Transverse colon (tissue), 4 donors: Measurements from ENCODE around the gene ATE1. TPM values are rescaled to one million over a fixed set of nuclear protein-coding genes. Genes with fewer than 3 reads are reported as not detected.

Experiments
- DNase-seq: peaks from one replicate; pipeline ENCODE4 v3.0.0-alpha.2; 2019
- H3K27ac ChIP-seq, 4 donors: fragments of 200-600 bp; sonication (generic); 2 replicates each; pipeline ENCODE4 v1.5.1; 2016 to 2018; ENCODE audit warnings: inconsistent platforms in 4 of 4
- H3K27me3 ChIP-seq: fragments of 200-600 bp; sonication (generic); 2 replicates; pipeline ENCODE4 v1.5.1; 2017; ENCODE audit warnings: inconsistent platforms
- H3K36me3 ChIP-seq, 4 donors: fragments of 200-600 bp; sonication (generic); 2 replicates each; pipeline ENCODE4 v1.5.1; 2017 to 2019; ENCODE audit warnings: inconsistent platforms in 4 of 4
- H3K4me1 ChIP-seq, 4 donors: fragments of 200-600 bp; sonication (generic); 2 replicates each; pipeline ENCODE4 v1.5.1; 2017 to 2020; ENCODE audit warnings: inconsistent platforms in 4 of 4
- H3K4me3 ChIP-seq, 4 donors: fragments of 200-600 bp; sonication (generic); 1 replicate in 1 of 4; 2 replicates in 3 of 4; pipeline versions ENCODE4 v1.5.1 to v1.6.1; 2017 to 2019; ENCODE audit warnings: inconsistent platforms in 4 of 4
- H3K9me3 ChIP-seq, 2 donors: fragments of 200-600 bp; sonication (generic); 2 replicates each; pipeline ENCODE4 v1.5.1; 2017 to 2019; ENCODE audit warnings: inconsistent platforms in 2 of 2
- EP300 ChIP-seq: sonication (generic); formaldehyde crosslinking; IDR thresholded peaks from one replicate; pipeline ENCODE4 v1.6.1; 2017; ENCODE audit warnings: antibody characterized with exemption, low read depth
- POLR2A ChIP-seq: fragments of 450-650 bp; IDR thresholded peaks from one replicate; pipeline ENCODE4 v1.6.1; 2016; ENCODE audit warnings: antibody characterized with exemption, mild to moderate bottlenecking, moderate library complexity
- POLR2AphosphoS5 ChIP-seq, 3 donors: sonication (generic); formaldehyde crosslinking; IDR thresholded peaks; one replicate each; pipeline ENCODE4 v1.6.1; 2016; ENCODE audit warnings: antibody characterized with exemption in 3 of 3
- WGBS, 2 donors: methylation state at CpG; one replicate each; pipeline ENCODE4 v1.1.5; 2018; ENCODE audit warnings: low coverage in 1 of 2; 5-methylcytosine and 5-hydroxymethylcytosine counted together
- in situ Hi-C, 4 donors: fragments of 200-750 bp; cut with MboI; loops; one replicate each; pipeline versions ENCODE4 v1.15.0 to v1.15.1; 2017; ENCODE audit warnings: low sequenced_read_pairs in 3 of 4, low pct_ligation_motif_present in 1 of 4, low pct_unique_long_range_greater_than_20kb in 1 of 4
- intact Hi-C: fragments of 100-400 bp; cut with DNase I; formaldehyde crosslinking; loops from one replicate; pipeline ENCODE4 v1.15.1; 2023; ENCODE audit warnings: low total_unique reads
- small RNA-seq, 4 donors: library from RNA; depleted of rRNA; stranded (forward); fragments of <200 nt; gene quantifications; one replicate each; pipeline ENCODE3, GENCODE V24; 2016
- total RNA-seq, 4 donors: library from RNA; depleted of rRNA; stranded (reverse); fragments of >200 nt; gene quantifications; one replicate each; pipeline ENCODE4 v1.1.0, GENCODE V29; 2016
- TF ChIP-seq, protein P1 (sequence below), 5 experiments: fragments of 200-600 bp in 3 of 5; fragments of 450-650 bp in 2 of 5; sonication (generic) in 3 of 5; IDR thresholded peaks; 1 replicate in 2 of 5; 2 replicates in 3 of 5; pipeline ENCODE4 v1.5.1; 2016 to 2017; ENCODE audit warnings: antibody characterized with exemption in 5 of 5, inconsistent platforms in 3 of 5, mild to moderate bottlenecking in 2 of 5, moderate library complexity in 1 of 5

Gene ATE1
- total RNA-seq, 4 donors from 2014 or later: 25.3 to 1,446 (median 31.4) TPM

- intact Hi-C loops (no loop called here), in situ Hi-C loops (no loop called here)
- H3K27me3 ChIP-seq: peaks cover 10% of the 10 kb centered on the region
- DNase-seq: no peak
- H3K4me3 ChIP-seq: no peak overlapping the region
- no peaks in the 10 kb centered on the region for H3K4me1 ChIP-seq
- H3K27ac ChIP-seq: no peak overlapping the region
- no peaks in the 10 kb centered on the region for H3K36me3 ChIP-seq
- H3K9me3 ChIP-seq: no peaks in the 10 kb centered on the region
- no peak for TF ChIP-seq POLR2AphosphoS5 (IDR thresholded peaks at IDR 0.05)
- TF ChIP-seq, protein P1, sequence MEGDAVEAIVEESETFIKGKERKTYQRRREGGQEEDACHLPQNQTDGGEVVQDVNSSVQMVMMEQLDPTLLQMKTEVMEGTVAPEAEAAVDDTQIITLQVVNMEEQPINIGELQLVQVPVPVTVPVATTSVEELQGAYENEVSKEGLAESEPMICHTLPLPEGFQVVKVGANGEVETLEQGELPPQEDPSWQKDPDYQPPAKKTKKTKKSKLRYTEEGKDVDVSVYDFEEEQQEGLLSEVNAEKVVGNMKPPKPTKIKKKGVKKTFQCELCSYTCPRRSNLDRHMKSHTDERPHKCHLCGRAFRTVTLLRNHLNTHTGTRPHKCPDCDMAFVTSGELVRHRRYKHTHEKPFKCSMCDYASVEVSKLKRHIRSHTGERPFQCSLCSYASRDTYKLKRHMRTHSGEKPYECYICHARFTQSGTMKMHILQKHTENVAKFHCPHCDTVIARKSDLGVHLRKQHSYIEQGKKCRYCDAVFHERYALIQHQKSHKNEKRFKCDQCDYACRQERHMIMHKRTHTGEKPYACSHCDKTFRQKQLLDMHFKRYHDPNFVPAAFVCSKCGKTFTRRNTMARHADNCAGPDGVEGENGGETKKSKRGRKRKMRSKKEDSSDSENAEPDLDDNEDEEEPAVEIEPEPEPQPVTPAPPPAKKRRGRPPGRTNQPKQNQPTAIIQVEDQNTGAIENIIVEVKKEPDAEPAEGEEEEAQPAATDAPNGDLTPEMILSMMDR (IDR thresholded peaks at IDR 0.05): no peak
- no peak for TF ChIP-seq POLR2A
- TF ChIP-seq EP300: no peak
- 76 to 78% methylated on average over 4 to 8 of the region's 8 CpGs for WGBS, 2 donors
Observed at GRCh38 chr10:121694966-121695643, 232.7 kb downstream of the ATE1 start.

- Histone ChIP-seq H3K4me3 (no peak overlapping the region), H3K4me1 (no peaks in the 10 kb centered on the region), H3K27ac (no peak overlapping the region), H3K27me3 (peaks cover 10% of the 10 kb centered on the region), H3K36me3 (no peaks in the 10 kb centered on the region), H3K9me3 (no peaks in the 10 kb centered on the region)
- intact Hi-C loops (no loop called here), in situ Hi-C loops (no loop called here)
- no peak for TF ChIP-seq POLR2A
- no peak for TF ChIP-seq POLR2AphosphoS5 (IDR thresholded peaks at IDR 0.05)
- TF ChIP-seq, protein P1 (IDR thresholded peaks at IDR 0.05): no peak
- no peak for TF ChIP-seq EP300
- DNase-seq: no peak
- WGBS, 2 donors: 80 to 91% methylated on average over 6 to 9 of the region's 9 CpGs
Observed at GRCh38 chr10:121694327-121694965, 233.4 kb downstream of the ATE1 start.

DNA sequence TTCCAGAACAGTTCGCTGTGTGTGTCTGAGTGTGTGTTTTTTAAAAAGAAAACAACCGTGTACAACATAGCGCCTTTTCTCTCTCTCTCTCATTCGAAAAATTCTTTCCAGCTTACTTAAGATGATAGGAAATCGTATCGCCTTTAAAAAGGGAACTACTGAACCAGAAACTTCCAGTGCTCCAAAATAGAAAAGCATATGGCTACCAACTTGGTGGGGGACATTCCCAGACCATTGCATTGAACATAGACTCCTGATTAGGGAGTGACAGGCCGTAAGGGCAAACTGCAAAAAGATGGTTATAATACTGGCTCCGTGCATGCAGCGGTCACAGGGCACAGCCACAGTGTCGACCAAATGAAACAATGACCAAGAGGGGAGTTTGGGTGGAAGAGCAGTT, 235.2 kb downstream of the ATE1 start:
- intact Hi-C loops: no loop called here
- Histone ChIP-seq H3K4me1 (no peaks in the 10 kb centered on the region), H3K9me3 (no peaks in the 10 kb centered on the region), H3K27ac (no peak overlapping the region), H3K27me3 (peaks cover 10% of the 10 kb centered on the region), H3K36me3 (no peaks in the 10 kb centered on the region), H3K4me3 (no peak overlapping the region)
- WGBS, 2 donors: 80 to 85% methylated on average over 10 of the region's 10 CpGs
- in situ Hi-C loops: no loop called here
- no peak for DNase-seq
- TF ChIP-seq, protein P1 (IDR thresholded peaks at IDR 0.05): no peak
- TF ChIP-seq EP300 (no peak), POLR2A (no peak), POLR2AphosphoS5 (IDR thresholded peaks at IDR 0.05) (no peak)

- intact Hi-C loops: no loop called here
- no peaks in the 10 kb centered on the region for H3K9me3 ChIP-seq
- in situ Hi-C loops: no loop called here
- DNase-seq: no peak
- no peak overlapping the region for H3K27ac ChIP-seq
- TF ChIP-seq POLR2AphosphoS5 (IDR thresholded peaks at IDR 0.05) (no peak), EP300 (no peak), POLR2A (no peak)
- TF ChIP-seq, protein P1 (IDR thresholded peaks at IDR 0.05): no peak
- WGBS, 2 donors: 82 to 89% methylated on average over 3 of the region's 3 CpGs
- H3K4me1 ChIP-seq: no peaks in the 10 kb centered on the region
- H3K36me3 ChIP-seq: no peaks in the 10 kb centered on the region
- H3K27me3 ChIP-seq: peaks cover 10% of the 10 kb centered on the region
- no peak overlapping the region for H3K4me3 ChIP-seq
Observed at GRCh38 chr10:121690970-121691369, 236.9 kb downstream of the ATE1 start.

Small RNAs within 50 kb of the gene (small RNA-seq; reads per million reads assigned to genes)
- 0 reads per million in 4 donors for gene RF00019
- 0 reads per million in 4 donors for gene RF02219

Other genes starting within 250 kb of the ATE1 start
- 100 to 1,000 TPM in 2 of 4 donors, 10 to 100 TPM in 2; 71.1 to 152 (median 92.7) TPM for gene NSMCE4A, start 47.2 kb upstream of the ATE1 start, total RNA-seq
- gene TACC2, start 61.1 kb upstream of the ATE1 start, total RNA-seq: 100 to 1,000 TPM in 2 of 4 donors, 10 to 100 TPM in 2; 65.9 to 178 (median 101) TPM